ENCODE measurements around the gene OSBPL1A.

GRCh38 chr18:24372279-24372872 is 25.2 kb downstream of the OSBPL1A start:
- no peak for TF ChIP-seq CTCF (IDR thresholded peaks at IDR 0.05)
- TF ChIP-seq POLR2A (IDR thresholded peaks at IDR 0.05) = no peak
